Esophagus muscularis mucosa (tissue), 4 donors: ENCODE measurements around the gene HTRA1. TPM values are rescaled to one million over a fixed set of nuclear protein-coding genes. Genes with fewer than 3 reads are reported as not detected.
A peak's percentile ranks its signal among the peaks of the same experiment; 100 is the strongest.

Experiments
- DNase-seq: peaks from one replicate; pipeline ENCODE4 v3.0.0-alpha.2; 2017; ENCODE audit errors: extremely low spot score
- H3K27ac ChIP-seq, 4 donors: fragments of 200-600 bp; sonication (generic); replicated peaks in 1 of 4; 1 replicate in 3 of 4; 2 replicates in 1 of 4; pipeline ENCODE4 v1.5.1; 2016 to 2019; ENCODE audit warnings: mild to moderate bottlenecking in 1 of 4
- H3K27me3 ChIP-seq, 4 donors: fragments of 200-600 bp; sonication (generic); one replicate each; pipeline versions ENCODE4 v1.5.1 to v1.6.0; 2016 to 2019
- H3K36me3 ChIP-seq, 4 donors: fragments of 200-600 bp; sonication (generic); one replicate each; pipeline ENCODE4 v1.5.1; 2016 to 2019
- H3K4me1 ChIP-seq, 4 donors: fragments of 200-600 bp; sonication (generic); one replicate each; pipeline ENCODE4 v1.5.1; 2016 to 2019
- H3K4me3 ChIP-seq, 4 donors: fragments of 200-600 bp; sonication (generic); 1 replicate in 2 of 4; 2 replicates in 2 of 4; pipeline ENCODE4 v1.5.1; 2016 to 2019; ENCODE audit warnings: mild to moderate bottlenecking in 4 of 4, moderate library complexity in 1 of 4
- H3K9me3 ChIP-seq, 4 donors: fragments of 200-600 bp; sonication (generic); 1 replicate in 3 of 4; 2 replicates in 1 of 4; pipeline ENCODE4 v1.5.1; 2016 to 2019
- EP300 ChIP-seq: sonication (generic); formaldehyde crosslinking; IDR thresholded peaks from one replicate; pipeline ENCODE4 v1.6.1; 2017; ENCODE audit warnings: antibody characterized with exemption
- POLR2A ChIP-seq: fragments of 450-650 bp; IDR thresholded peaks from one replicate; pipeline ENCODE4 v1.6.1; 2017; ENCODE audit warnings: antibody characterized with exemption, moderate library complexity, mild to moderate bottlenecking, low read depth
- POLR2AphosphoS5 ChIP-seq, 2 donors: sonication (generic); formaldehyde crosslinking; IDR thresholded peaks; one replicate each; pipeline ENCODE4 v1.6.1; 2017; ENCODE audit warnings: antibody characterized with exemption in 2 of 2
- WGBS: methylation state at CpG from one replicate; pipeline ENCODE4 v1.1.5; 2018; 5-methylcytosine and 5-hydroxymethylcytosine counted together
- intact Hi-C: fragments of 100-400 bp; cut with DNase I; formaldehyde crosslinking; loops from one replicate; pipeline ENCODE4 v1.15.1; 2023
- total RNA-seq, 4 donors: library from RNA; depleted of rRNA; stranded (reverse); fragments of >200 nt; gene quantifications; one replicate each; pipeline versions ENCODE4 v1.1.0 to v1.2.1, GENCODE V29; 2016
- TF ChIP-seq, protein P1 (sequence below), 3 experiments: fragments of 200-600 bp in 2 of 3; fragments of 450-650 bp in 1 of 3; sonication (generic) in 2 of 3; IDR thresholded peaks; one replicate each; pipeline ENCODE4 v1.5.1; 2017 to 2019; ENCODE audit warnings: antibody characterized with exemption in 3 of 3, mild to moderate bottlenecking in 2 of 3, moderate library complexity in 1 of 3

HTRA1 gene
- total RNA-seq, 4 donors from 2014 or later = 101 to 146 (median 109) TPM

DNA sequence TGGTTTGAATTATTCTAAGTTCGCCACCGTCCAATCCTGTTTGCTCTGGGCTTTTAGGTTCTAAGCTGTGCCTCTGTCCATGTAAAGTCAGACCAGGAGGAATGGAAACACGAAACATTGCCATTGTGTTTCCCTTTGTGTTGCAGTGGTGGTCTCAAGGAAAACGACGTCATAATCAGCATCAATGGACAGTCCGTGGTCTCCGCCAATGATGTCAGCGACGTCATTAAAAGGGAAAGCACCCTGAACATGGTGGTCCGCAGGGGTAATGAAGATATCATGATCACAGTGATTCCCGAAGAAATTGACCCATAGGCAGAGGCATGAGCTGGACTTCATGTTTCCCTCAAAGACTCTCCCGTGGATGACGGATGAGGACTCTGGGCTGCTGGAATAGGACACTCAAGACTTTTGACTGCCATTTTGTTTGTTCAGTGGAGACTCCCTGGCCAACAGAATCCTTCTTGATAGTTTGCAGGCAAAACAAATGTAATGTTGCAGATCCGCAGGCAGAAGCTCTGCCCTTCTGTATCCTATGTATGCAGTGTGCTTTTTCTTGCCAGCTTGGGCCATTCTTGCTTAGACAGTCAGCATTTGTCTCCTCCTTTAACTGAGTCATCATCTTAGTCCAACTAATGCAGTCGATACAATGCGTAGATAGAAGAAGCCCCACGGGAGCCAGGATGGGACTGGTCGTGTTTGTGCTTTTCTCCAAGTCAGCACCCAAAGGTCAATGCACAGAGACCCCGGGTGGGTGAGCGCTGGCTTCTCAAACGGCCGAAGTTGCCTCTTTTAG, 52.9 kb downstream of the HTRA1 start:
- DNase-seq = no peak
- Histone ChIP-seq H3K27ac (peak overlapping the region in 2 of 4 donors; percentile 22 to 37), H3K4me1 (no peaks in the 10 kb centered on the region), H3K27me3 (no peaks in the 10 kb centered on the region), H3K4me3 (no peak overlapping the region), H3K9me3 (no peaks in the 10 kb centered on the region), H3K36me3 (peaks cover 26 to 86% (median 56%) of the 10 kb centered on the region in 4 donors)
- WGBS = 93% methylated on average over 22 of the region's 22 CpGs
- intact Hi-C loops = no loop called here
- TF ChIP-seq, protein P1, sequence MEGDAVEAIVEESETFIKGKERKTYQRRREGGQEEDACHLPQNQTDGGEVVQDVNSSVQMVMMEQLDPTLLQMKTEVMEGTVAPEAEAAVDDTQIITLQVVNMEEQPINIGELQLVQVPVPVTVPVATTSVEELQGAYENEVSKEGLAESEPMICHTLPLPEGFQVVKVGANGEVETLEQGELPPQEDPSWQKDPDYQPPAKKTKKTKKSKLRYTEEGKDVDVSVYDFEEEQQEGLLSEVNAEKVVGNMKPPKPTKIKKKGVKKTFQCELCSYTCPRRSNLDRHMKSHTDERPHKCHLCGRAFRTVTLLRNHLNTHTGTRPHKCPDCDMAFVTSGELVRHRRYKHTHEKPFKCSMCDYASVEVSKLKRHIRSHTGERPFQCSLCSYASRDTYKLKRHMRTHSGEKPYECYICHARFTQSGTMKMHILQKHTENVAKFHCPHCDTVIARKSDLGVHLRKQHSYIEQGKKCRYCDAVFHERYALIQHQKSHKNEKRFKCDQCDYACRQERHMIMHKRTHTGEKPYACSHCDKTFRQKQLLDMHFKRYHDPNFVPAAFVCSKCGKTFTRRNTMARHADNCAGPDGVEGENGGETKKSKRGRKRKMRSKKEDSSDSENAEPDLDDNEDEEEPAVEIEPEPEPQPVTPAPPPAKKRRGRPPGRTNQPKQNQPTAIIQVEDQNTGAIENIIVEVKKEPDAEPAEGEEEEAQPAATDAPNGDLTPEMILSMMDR (IDR thresholded peaks at IDR 0.05) = no peak

DNA sequence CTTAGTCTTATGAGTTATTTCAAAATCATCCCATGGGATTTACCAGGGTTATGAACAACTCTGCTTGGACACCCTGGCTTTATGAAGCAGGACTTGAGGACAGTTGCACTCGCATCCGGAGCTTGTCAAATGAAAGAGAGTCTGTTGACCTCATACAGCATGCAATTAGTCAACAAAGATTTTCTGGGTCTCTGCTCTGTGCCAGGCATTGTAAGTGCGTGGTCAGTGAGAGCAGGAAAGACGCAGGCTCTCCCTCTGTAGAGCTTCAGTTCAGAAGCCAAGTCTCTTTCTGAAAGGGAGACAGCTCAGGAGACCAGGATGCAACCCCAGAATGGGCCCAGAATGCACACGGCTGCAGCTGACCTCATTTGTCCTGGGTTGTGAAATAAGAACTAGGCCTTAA, 53.7 kb downstream of the HTRA1 start:
- Histone ChIP-seq H3K9me3 (no peaks in the 10 kb centered on the region), H3K4me1 (no peaks in the 10 kb centered on the region), H3K27me3 (no peaks in the 10 kb centered on the region), H3K36me3 (peaks cover 19 to 79% (median 49%) of the 10 kb centered on the region in 4 donors), H3K4me3 (no peak overlapping the region), H3K27ac (peak overlapping the region in 2 of 4 donors; percentile 37 to 57)
- intact Hi-C loops = no loop called here
- TF ChIP-seq POLR2AphosphoS5 (IDR thresholded peaks at IDR 0.05) = no peak
- TF ChIP-seq POLR2A = no peak
- TF ChIP-seq EP300 = no peak
- TF ChIP-seq, protein P1 (IDR thresholded peaks at IDR 0.05) = no peak
- no peak for DNase-seq
- WGBS = 77% methylated on average over 5 of the region's 5 CpGs

GRCh38 chr10:122515588-122516231, 54.4 kb downstream of the HTRA1 start:
- Histone ChIP-seq H3K4me1 (no peaks in the 10 kb centered on the region), H3K4me3 (no peak overlapping the region), H3K9me3 (no peaks in the 10 kb centered on the region), H3K27me3 (no peaks in the 10 kb centered on the region), H3K36me3 (peaks cover 13 to 72% (median 42%) of the 10 kb centered on the region in 4 donors), H3K27ac (peak overlapping the region in 1 of 4 donors; percentile 57)
- WGBS = 89% methylated on average over 7 of the region's 16 CpGs
- intact Hi-C loops = no loop called here
- no peak for TF ChIP-seq EP300
- no peak for DNase-seq

GRCh38 chr10:122516734-122517133, 55.4 kb downstream of the HTRA1 start:
- H3K36me3 ChIP-seq = peaks cover 11 to 62% (median 33%) of the 10 kb centered on the region in 4 donors

DNA sequence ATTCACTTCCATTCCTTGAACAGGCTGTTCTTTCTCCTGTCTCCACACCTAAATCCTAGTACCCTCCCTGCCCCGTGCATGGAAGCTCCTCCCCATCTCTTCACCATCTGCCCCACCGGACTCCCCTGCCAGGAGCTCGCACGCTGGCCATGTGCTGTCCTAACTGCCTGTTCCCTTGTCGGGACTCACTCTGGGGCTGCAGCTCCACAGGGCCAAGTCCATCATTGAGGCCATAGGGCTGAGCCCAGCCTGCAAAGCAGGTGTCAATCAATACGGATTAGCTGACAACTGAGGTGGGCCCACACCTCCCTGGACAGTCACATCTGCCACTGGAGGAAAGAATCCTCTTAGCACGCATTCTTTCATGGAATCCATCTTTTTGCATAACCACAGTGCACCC, 57.8 kb downstream of the HTRA1 start:
- H3K27ac ChIP-seq = no peak overlapping the region
- 78% methylated on average over 7 of the region's 7 CpGs for WGBS

More at GRCh38 chr10:122516734-122517133, 55.4 kb downstream of the HTRA1 start:
- TF ChIP-seq EP300 (no peak), POLR2A (no peak), POLR2AphosphoS5 (IDR thresholded peaks at IDR 0.05) (no peak)
- TF ChIP-seq, protein P1 (IDR thresholded peaks at IDR 0.05) = no peak
- H3K4me3 ChIP-seq = no peak overlapping the region
- intact Hi-C loops = no loop called here
- no peak overlapping the region for H3K27ac ChIP-seq
- DNase-seq = no peak
- 83% methylated on average over 4 of the region's 4 CpGs for WGBS
- no peaks in the 10 kb centered on the region for H3K9me3 ChIP-seq
- no peaks in the 10 kb centered on the region for H3K4me1 ChIP-seq
- H3K27me3 ChIP-seq = no peaks in the 10 kb centered on the region

More for the DNA sequence above, 57.8 kb downstream of the HTRA1 start:
- intact Hi-C loops = no loop called here
- DNase-seq = no peak
- Histone ChIP-seq H3K9me3 (no peaks in the 10 kb centered on the region), H3K36me3 (peaks cover 4 to 40% (median 19%) of the 10 kb centered on the region in 4 donors), H3K27me3 (no peaks in the 10 kb centered on the region), H3K4me1 (no peaks in the 10 kb centered on the region), H3K4me3 (no peak overlapping the region)
- TF ChIP-seq EP300 = no peak
